Stimulated activated CD4-positive, alpha-beta T cell treated with anti-CD3 and anti-CD28 coated beads, Interleukin-4, amount 100 ng/mL, for 24 hours (primary cell): ENCODE measurements around the gene C16orf74.

ENCODE experiments used
- DNase-seq: peaks from one replicate; pipeline ENCODE4 v3.0.0-alpha.2; 2020

C16orf74 gene

DNA sequence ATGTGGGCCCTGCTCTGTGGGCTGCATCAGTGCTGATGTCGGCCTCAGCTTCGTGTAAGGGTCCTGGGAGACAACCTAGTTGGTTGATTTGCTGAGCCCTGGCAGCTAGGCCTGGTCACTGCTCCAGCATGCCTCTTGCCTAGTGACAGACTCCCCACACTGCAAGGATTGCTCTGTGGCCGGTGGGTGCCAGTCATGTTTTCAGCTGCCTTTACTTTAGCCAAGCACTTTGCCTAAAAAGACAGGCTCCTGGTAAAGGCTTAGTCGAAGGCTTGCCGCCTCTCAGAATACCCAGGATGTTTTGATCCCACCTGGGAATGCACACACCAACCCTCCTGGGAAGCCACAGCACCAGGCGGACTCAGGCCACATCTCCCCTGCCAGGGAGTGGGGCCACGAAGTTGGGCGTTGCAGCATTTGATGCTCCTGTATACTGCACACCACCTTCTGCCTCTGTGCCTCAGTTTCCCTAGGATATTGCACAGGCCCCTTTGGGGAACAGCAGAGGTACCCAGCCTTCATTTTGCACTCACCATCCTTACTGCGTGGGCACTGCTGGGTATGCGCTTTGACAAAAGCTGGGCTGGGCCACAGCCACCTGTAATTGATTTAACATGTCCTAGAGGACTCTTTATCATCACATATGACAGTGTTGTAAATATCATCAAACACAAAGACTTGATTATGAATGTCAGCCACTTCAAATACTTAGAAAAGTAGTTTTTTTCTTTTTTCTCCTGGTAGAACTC, 82.0 kb downstream of the C16orf74 start:
- no peak for DNase-seq

DNA sequence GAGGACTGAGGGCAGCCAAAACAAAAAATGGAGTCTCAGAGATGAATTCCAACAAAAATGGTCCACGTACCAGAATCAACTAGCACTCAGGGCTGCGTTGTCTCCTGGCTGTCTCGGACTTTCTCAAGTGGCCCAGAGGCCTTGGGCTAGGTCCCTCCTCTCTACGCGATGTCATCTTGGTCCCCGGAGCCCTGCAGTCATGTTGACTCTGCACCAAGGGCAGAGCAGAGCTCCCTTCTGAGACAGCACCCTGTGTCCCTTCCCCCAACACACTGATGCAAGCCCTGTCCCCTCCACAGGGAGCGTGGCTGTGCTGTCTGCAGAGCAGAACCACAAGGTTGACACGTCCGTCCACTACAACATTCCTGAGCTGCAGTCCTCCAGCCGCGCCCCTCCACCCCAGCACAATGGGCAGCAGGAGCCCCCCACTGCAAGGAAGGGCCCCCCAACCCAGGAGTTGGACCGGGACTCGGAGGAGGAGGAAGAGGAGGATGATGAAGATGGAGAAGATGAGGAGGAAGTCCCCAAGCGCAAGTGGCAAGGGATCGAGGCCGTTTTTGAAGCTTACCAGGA, 83.0 kb downstream of the C16orf74 start:
- DNase-seq = no peak

DNA sequence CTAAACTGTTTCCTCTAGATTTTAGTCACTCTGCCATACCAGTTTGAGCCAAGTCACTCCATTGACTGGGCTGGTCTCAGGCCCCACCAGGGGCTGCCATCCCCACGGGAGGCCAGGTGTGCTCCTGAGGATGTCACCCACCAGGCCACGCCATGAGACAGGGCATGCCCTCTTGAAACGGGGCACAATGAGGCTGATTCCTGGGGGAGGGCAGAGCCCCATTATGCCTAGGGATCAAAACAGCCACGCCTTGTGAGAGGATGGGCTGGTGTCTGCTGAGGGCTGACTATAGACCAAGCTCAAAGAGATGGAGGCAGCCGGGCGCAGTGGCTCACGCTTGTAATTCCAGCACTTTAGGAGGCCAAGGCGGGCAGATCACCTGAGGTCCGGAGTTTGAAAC, 83.6 kb downstream of the C16orf74 start:
- DNase-seq = no peak

DNA sequence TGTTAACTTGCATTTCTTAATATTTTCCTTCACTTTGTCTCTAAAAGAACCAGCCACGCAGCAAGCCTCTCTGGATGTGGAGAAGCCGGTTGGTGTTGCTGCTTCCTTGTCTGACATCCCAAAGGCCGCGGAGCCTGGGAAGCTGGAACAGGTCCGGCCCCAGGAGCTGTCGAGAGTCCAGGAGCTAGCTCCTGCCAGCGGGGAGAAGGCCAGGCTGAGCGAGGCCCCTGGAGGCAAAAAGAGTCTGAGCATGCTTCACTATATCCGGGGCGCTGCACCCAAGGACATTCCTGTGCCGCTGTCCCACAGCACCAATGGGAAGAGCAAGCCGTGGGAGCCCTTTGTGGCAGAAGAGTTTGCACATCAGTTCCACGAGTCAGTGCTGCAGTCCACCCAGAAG, 85.0 kb downstream of the C16orf74 start:
- no peak for DNase-seq

DNA sequence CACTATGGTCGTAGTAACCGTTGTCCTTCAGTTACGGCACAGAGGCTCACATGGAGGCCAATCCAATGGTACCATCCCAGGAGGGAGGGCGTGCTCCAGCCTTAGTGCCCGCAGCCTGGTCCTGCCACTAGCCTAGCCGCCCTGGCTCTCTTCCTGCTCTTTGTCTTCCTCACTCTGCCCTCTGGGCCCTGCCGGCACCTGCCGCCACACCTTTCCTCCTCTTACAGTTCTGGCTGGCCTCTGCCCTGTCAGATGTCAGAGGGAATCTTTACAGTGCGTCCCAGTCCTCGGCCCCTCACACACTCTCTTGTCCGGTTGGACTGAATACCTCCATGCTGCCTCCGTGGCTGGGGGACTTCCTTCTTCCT, 85.5 kb downstream of the C16orf74 start:
- no peak for DNase-seq

DNA sequence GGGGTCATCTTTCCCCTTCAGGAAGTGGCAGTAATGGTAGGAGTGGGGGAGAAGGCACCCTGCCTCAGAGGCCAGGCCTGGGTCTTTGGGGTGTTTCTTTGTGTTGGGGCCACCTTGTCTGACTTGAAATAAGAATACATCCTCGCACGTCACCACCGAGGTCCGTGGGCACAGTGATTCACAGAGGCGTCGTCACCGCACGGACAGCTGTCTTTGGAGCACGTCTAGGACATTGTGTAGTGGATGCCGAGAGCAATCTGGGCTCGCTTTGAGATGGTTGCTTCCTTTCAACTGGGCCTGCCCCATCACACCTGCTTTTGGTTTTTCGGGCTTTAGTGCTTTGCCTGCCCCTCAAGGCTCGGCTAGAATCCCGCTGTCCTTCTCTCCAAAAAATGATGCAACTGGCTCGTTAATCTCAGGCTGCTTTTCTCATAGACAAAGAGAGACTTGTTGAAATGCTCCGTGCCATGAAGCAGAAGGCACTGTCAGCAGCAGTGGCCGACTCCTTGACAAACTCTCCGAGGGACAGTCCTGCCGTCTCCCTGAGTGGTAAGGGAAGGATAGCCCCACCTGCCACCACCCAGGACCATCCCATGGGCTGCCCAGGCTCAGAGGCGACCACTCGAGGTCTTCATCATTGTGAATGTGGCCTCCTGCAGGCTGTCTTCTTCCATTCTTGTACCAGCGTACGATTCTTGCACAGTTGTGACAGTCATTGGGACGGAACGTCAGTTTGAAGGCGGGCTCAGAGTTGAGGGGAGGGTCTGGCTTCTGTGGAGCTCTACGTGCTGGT, 86.1 kb downstream of the C16orf74 start:
- DNase-seq = no peak

DNA sequence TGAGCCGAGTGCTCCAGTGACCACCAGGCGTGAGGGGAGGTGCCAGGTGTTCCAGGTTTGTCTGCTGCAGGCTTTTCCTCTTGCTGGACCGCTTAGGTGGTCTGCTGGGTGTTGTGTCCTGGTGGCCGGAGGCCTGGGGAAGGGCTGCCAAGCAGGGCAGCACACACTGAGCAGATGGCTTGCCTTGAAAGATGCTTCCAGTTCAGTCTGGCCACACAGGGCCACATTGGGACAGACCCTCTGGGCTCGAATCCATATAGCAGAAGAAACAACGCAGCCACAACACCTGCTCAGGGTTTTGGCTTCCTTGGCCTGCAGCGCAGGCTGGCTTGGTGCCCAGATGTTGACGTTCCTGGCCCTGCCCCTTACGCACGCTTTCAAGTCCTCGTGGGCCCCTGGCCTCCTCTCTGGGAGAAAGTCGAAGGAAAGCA, 87.0 kb downstream of the C16orf74 start:
- DNase-seq = no peak

DNA sequence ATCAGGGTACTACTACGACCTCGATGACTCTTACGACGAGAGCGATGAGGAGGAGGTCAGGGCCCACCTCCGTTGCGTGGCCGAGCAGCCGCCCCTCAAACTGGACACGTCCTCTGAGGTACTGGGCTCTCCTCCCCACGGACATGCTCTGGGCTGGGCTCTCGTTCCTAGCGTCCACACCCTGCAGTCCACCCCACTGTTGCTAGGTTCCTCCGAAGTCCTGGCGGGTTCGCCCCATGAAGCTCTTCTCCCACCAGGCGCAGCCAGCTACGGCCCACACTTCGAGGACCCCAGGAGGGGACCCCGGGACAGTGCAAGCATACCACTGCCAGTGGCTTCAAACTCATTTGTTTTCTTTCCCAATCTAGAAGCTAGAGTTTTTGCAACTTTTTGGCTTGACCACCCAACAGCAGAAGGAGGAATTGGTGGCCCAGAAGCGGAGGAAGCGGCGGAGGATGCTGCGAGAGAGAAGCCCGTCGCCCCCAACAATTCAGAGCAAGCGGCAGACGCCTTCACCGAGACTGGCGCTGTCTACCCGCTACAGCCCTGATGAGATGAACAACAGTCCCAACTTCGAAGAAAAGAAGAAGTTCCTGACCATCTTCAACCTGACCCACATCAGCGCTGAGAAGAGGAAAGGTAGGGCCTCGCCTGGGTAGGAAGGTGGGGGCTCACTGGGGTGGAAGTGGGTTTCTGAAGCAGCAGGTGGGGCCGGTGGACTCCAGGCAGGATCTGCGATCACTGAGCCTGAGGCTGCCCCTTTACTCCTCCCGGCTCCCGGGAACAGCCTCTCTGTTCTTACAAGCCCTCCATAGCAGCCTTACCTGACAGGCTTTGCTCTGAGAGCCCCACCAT, 87.7 kb downstream of the C16orf74 start:
- DNase-seq = no peak

DNA sequence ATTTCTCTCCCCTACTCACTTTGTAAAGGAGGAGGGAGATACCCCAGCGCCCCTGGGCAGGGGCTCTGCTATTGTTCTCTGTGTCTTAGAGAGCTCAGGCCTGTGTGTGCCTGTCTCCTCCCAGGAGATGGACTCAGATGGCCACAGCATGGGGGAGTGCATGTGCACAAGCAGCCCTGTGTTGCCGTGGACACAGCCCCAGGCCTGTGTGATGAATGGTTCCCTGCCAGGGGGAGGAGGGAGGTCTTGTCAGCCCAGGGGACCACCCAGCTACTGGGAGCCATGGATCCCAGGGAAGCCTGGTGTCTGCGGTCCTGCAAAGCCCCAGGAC, 88.4 kb downstream of the C16orf74 start:
- no peak for DNase-seq

DNA sequence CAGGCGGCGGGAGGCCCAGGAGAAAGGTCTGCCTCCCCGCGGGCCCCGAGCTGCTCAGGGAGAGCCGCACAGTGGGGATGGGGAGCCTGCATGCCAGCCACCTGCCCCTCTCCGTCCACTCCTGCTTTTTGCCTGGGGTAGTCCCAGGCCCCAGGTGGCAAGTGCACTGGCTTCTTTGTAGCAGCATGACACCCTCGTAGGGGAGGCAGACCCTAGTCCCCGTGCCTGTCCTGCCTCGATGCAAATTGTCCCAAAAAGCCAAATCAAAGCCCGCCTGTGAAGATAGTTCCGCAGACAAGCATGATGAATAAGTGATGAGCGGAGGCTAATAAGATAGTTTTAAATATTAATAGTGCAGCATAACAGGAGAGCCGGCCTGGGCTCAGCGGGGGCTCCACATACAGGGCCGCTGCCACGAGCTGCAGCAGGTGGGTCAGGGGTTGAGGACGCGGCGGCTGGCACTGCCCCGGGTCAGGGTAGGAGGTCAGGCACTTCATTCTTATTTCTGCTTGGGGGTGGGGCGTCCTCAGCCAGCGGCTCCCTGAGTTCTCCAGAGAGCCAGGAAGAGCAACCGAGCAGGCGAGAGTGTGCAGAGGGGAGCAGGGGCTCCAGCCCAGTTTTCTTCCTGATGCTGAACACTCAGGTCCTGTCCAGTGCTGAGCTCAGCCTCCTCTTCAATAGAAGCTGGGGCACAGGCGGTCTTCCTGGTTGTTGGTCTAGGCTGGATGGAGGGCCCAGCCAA, 89.0 kb downstream of the C16orf74 start:
- DNase-seq = no peak

DNA sequence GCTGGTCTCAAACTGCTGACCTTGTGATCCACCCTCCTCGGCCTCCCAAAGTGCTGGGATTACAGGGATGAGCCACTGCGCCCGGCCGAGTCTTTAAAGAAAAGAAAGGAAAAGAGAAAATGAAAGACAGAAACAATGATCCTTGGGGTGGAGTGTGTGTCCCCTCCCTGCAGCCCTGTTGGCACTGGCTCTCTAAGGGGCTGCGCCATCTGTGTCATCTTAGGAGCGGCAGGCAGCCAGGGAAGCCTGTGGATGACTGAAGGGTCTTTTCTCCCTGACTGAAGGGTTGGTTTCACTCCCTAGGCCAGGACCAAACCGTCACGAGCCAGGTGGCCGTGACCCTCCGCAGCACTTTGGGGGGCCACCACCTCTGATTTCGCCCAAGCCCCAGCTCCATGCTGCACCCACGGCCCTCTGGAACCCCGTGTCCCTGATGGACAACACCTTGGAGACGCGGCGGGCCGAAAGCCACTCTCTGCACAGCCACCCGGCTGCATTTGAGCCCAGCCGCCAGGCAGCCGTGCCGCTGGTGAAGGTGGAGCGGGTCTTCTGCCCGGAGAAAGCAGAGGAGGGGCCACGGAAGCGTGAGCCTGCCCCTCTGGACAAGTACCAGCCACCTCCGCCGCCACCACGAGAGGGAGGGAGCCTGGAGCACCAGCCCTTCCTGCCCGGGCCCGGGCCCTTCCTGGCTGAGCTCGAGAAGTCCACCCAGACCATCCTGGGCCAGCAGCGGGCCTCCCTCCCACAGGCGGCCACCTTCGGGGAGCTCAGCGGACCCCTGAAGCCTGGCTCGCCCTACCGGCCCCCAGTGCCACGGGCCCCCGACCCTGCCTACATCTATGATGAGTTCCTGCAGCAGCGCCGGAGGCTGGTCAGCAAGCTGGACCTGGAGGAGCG, 89.8 kb downstream of the C16orf74 start:
- DNase-seq = no peak

DNA sequence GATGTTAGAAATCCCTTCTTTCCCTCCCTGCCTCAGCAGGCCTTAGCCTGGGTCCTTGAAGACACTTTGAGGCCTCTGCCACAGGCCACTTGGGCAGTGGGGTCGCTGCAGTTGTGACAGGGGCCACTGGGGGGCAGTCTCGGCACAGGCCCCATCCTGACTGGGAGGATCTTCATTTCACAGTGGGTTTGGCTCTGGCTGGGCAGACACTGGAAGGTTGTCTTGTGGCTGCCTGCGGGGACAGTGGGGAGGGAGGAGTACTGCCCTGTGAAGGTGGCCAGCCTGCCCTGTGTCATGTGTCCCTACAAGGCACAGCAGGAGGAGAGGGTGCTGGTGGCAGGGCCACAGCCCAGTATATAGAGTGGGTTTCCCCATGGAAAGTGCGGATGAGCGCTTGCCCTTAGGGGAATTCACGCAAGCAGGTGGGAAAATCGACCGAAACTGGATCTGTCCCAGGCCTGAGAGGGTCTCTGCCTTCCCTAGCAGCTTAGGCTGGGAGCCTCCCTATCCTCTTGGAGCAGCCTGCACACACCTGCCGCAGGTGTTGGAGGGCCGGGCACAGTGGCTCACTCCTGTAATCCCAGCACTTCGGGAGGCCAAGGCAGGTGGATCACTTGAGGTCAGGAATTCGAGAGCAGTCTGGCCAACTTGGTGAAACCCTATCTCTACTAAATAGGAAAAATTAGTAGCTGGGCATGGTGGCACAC, 90.9 kb downstream of the C16orf74 start:
- DNase-seq = peak; percentile 67

DNA sequence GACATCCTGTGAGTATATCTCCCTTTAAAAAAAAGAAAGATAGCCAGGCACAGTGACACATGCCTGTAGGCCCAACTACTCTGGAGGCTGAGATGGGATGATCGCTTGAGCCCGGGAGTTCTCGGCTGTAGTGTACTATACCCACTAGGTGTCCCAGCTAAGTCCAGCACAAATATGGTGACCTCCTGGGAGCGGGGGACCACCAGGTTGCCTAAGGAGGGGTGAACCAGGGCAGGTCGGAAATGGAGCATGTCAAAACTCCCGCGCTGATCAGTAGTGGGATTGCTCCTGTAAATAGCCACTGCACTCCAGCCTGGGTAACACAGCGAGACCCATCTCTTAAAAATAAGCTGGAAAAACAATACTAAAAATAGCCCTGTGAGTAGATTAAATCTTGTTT, 91.6 kb downstream of the C16orf74 start:
- no peak for DNase-seq

DNA sequence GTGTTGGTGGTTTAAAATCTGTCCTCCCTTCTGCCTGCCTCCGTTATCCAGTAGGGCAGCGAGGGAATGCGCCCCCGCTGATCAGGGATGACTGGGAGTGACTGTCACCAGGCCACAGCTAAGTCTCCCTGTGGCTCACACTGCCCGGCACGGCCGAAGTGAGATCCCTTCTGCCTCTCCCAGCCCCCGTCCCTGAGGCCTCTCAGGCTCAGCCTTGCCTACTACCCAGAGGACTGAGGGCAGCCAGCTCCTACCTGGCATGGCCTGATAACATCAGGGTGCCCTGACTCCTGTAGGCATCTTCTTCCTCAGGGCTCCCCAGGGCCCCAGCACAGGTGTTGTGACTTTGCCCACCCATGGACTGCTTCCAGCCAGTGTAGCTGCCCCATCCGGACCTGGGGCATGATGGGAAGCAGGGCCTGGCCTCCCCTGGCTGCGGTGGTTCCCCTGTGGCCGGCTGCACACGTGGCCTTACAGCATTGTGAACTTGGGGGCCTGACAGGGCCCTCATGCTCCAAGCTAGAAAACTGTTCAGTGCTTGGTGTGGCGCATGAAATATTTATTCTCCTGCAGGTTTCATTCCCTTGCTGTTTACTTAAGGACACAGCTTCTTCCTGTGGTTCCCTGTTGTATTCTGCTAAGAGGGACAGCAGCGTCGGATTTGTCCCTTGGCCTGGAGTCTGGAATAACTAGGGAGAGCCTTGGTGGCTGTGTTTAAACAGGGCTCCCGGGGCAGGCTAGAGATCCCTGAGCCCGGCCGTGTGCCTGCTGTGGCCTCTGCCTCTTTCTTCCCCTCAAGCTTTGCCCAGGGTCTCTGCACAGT, 92.2 kb downstream of the C16orf74 start:
- no peak for DNase-seq

DNA sequence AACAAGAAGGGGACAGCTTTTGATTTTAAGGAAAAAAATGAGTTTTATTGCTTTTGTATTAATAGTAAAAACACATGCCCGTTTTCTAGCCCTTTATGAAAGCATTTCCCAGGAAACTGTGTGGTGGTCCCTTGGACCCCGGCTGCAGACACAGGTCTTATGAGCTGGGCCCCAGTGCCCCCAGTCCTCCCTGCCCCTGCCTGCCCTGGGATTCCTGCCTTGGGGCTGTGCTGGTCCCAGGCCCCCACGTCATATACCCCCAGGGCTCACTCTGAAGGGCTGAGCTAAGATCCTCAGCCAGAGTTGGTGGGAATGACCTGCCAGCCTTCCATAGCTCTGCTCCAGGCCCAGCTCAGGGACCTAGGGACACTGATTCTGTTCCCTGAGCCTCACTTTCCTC, 92.9 kb downstream of the C16orf74 start:
- DNase-seq = no peak
